ENCODE measurements around the gene TSPAN2.

- TF ChIP-seq POLR2A (IDR thresholded peaks at IDR 0.05) (no peak), EP300 (IDR thresholded peaks at IDR 0.05) (no peak), CTCF (IDR thresholded peaks at IDR 0.05) (no peak)
Measured at GRCh38 chr1:115098979-115099692, 9.8 kb upstream of the TSPAN2 start.
